ENCODE measurements around the gene POLG2. TPM values are rescaled to one million over a fixed set of nuclear protein-coding genes. Genes with fewer than 3 reads are reported as not detected.

Gene POLG2
- total RNA-seq, 1 experiment from 2014 or later: 51.5 TPM

- Histone ChIP-seq H3K9ac (ENCODE audit: low read length) (no peak overlapping the region), H3K4me1 (ENCODE audit: control insufficient read depth in 1 of 2, insufficient read depth in 2 of 2, low read length in 2 of 2) (no peaks in the 10 kb centered on the region), H4K20me1 (ENCODE audit: insufficient read depth) (0 out of 2 replicates have a peak, but pooled peaks cover 4% of the 10 kb centered on the region), H3K79me2 (ENCODE audit: insufficient read depth, low read length) (no peaks in the 10 kb centered on the region), H2AFZ (ENCODE audit: low read depth, low read length, poor library complexity, severe bottlenecking) (no peak overlapping the region), H3K27me3 (ENCODE audit: insufficient read depth, low read length) (no peaks in the 10 kb centered on the region), H3K4me3 (replicated peaks in 1 of 2; ENCODE audit: low read depth in 1 of 2, low read length in 2 of 2) (no peak overlapping the region), H3K9me3 (ENCODE audit: control insufficient read depth in 1 of 2, insufficient read depth in 1 of 2, low read depth in 1 of 2, low read length in 2 of 2) (no peaks in the 10 kb centered on the region), H3K4me2 (ENCODE audit: low read length) (no peak overlapping the region), H3K36me3 (ENCODE audit: control insufficient read depth in 1 of 2, insufficient read depth in 2 of 2, low read length in 2 of 2) (peaks cover 43 to 63% of the 10 kb centered on the region in 2 experiments), H3K27ac (ENCODE audit: low read depth, low read length) (no peak overlapping the region), H3K9me2 (ENCODE audit: insufficient read depth) (no peaks in the 10 kb centered on the region)
- no TSS peak for BruUV-seq (replicated peaks)
- TF ChIP-seq SP1 (IDR thresholded peaks at IDR 0.05; ENCODE audit: low read depth) (no peak), CBX3 (IDR thresholded peaks at IDR 0.05; ENCODE audit: low read depth) (no peak), RAD21 (IDR thresholded peaks at IDR 0.05; ENCODE audit: low read depth) (no peak), SIN3A (IDR thresholded peaks at IDR 0.05; ENCODE audit: low read depth) (no peak), ATF3 (IDR thresholded peaks at IDR 0.05) (no peak), POLR2A (IDR thresholded peaks at IDR 0.05; ENCODE audit: borderline replicate concordance, extremely low read depth, insufficient read depth, insufficient read length) (no peak), EZH2 (IDR thresholded peaks at IDR 0.05) (no peak)
- DNase-seq (ENCODE audit: low read depth, low spot score) (no peak), ATAC-seq (no peak)
- intact Hi-C loops (cut with micrococcal nuclease): no loop called here
- POLR2A ChIA-PET: interaction anchor here (1.3 to 2.6 kb wide), 2 partner anchors 12 to 21 kb away, joined by 3 to 7 read pairs; partner anchors contain the start of gene POLG2
- CTCF ChIA-PET: no interaction called here
- RAD21 ChIA-PET (ENCODE audit: low non-redundant PET in 1 of 2, low total read pairs in 2 of 2, uncharacterized antibody in 2 of 2, unreplicated experiment in 2 of 2): no interaction called here
Measured at GRCh38 chr17:64484380-64484779, 12.5 kb downstream of the POLG2 start.

GRCh38 chr17:64480951-64481350 lies 15.9 kb downstream of the POLG2 start:
- ChIA-PET POLR2A (no interaction called here), CTCF (interaction anchor here (1.1 to 2.5 kb wide), 2 partner anchors 10 to 35 kb away, joined by 4 to 10 read pairs; no protein-coding TSS in a partner anchor)
- peaks cover 36 to 53% of the 10 kb centered on the region in 2 experiments for H3K36me3 ChIP-seq (ENCODE audit: control insufficient read depth in 1 of 2, insufficient read depth in 2 of 2, low read length in 2 of 2)

More at GRCh38 chr17:64480951-64481350, 15.9 kb downstream of the POLG2 start:
- no peak overlapping the region for H2AFZ ChIP-seq (ENCODE audit: low read depth, low read length, poor library complexity, severe bottlenecking)
- H3K9me2 ChIP-seq (ENCODE audit: insufficient read depth): no peaks in the 10 kb centered on the region
- H3K27me3 ChIP-seq (ENCODE audit: insufficient read depth, low read length): no peaks in the 10 kb centered on the region
- H3K9ac ChIP-seq (ENCODE audit: low read length): no peak overlapping the region
- H3K9me3 ChIP-seq (ENCODE audit: control insufficient read depth in 1 of 2, insufficient read depth in 1 of 2, low read depth in 1 of 2, low read length in 2 of 2): no peaks in the 10 kb centered on the region
- RAD21 ChIA-PET (ENCODE audit: low non-redundant PET in 1 of 2, low total read pairs in 2 of 2, uncharacterized antibody in 2 of 2, unreplicated experiment in 2 of 2): no interaction called here
- intact Hi-C loops (cut with micrococcal nuclease): no loop called here
- BruUV-seq (replicated peaks): no TSS peak
- TF ChIP-seq EZH2 (IDR thresholded peaks at IDR 0.05): no peak
- TF ChIP-seq POLR2A (IDR thresholded peaks at IDR 0.05; ENCODE audit: borderline replicate concordance, extremely low read depth, insufficient read depth, insufficient read length): no peak
- no peak for TF ChIP-seq TCF7L2 (IDR thresholded peaks at IDR 0.05; ENCODE audit: borderline replicate concordance, extremely low read depth, insufficient read depth, insufficient read length)
- no peak for TF ChIP-seq YY1 (IDR thresholded peaks at IDR 0.05; ENCODE audit: extremely low read depth, insufficient replicate concordance, low read depth, low read length)
- no peak for TF ChIP-seq EGR1 (IDR thresholded peaks at IDR 0.05; ENCODE audit: low read depth)
- TF ChIP-seq CTCF (IDR thresholded peaks at IDR 0.05 in 2 of 3, conservative IDR thresholded peaks at IDR 0.05 in 1 of 3; ENCODE audit: borderline replicate concordance in 1 of 3, insufficient read depth in 1 of 3, low read depth in 2 of 3, low read length in 2 of 3): no peak
- no peak for TF ChIP-seq ATF3 (IDR thresholded peaks at IDR 0.05)
- TF ChIP-seq ZNF274 (IDR thresholded peaks at IDR 0.05; ENCODE audit: low read depth, low read length): no peak
- TF ChIP-seq SP1 (IDR thresholded peaks at IDR 0.05; ENCODE audit: low read depth): no peak
- no peak for TF ChIP-seq CEBPB (IDR thresholded peaks at IDR 0.05; ENCODE audit: low read depth)
- no peak for TF ChIP-seq CBX3 (IDR thresholded peaks at IDR 0.05; ENCODE audit: low read depth)
- no peak for TF ChIP-seq EZH2phosphoT487 (IDR thresholded peaks at IDR 0.05; ENCODE audit: borderline replicate concordance)
- no peak for TF ChIP-seq JUND (IDR thresholded peaks at IDR 0.05)
- TF ChIP-seq SIN3A (IDR thresholded peaks at IDR 0.05; ENCODE audit: low read depth): no peak
- no peak for TF ChIP-seq ZBTB33 (IDR thresholded peaks at IDR 0.05; ENCODE audit: extremely low read depth, insufficient replicate concordance, low read length)
- peaks cover 4% of the 10 kb centered on the region; the same call in 1 of the 2 replicates for H4K20me1 ChIP-seq (ENCODE audit: insufficient read depth)
- no peak overlapping the region for H3K4me2 ChIP-seq (ENCODE audit: low read length)
- no peaks in the 10 kb centered on the region for H3K4me1 ChIP-seq (ENCODE audit: control insufficient read depth in 1 of 2, insufficient read depth in 2 of 2, low read length in 2 of 2)
- ATAC-seq (no peak; the same call in 1 of the 2 replicates), DNase-seq (ENCODE audit: low read depth, low spot score) (no peak)
- no peak overlapping the region for H3K4me3 ChIP-seq (replicated peaks in 1 of 2; ENCODE audit: low read depth in 1 of 2, low read length in 2 of 2)
- no peak overlapping the region for H3K27ac ChIP-seq (ENCODE audit: low read depth, low read length)
- H3K79me2 ChIP-seq (ENCODE audit: insufficient read depth, low read length): no peaks in the 10 kb centered on the region
